NCI-H1417 (cell line): ENCODE measurements around the gene ZNF804B.

ENCODE experiments used
- DNase-seq, 3 experiments: peaks; one replicate each; lab custom pipeline; 2025; lab: John Stamatoyannopoulos, UW

The ZNF804B gene

GRCh38 chr7:89265631-89266030, 506.1 kb downstream of the ZNF804B start:
- DNase-seq, result no peak

GRCh38 chr7:89283302-89283701, 523.8 kb downstream of the ZNF804B start:
- DNase-seq, result peak in 2 of 3 experiments; percentile 57 to 87

DNA sequence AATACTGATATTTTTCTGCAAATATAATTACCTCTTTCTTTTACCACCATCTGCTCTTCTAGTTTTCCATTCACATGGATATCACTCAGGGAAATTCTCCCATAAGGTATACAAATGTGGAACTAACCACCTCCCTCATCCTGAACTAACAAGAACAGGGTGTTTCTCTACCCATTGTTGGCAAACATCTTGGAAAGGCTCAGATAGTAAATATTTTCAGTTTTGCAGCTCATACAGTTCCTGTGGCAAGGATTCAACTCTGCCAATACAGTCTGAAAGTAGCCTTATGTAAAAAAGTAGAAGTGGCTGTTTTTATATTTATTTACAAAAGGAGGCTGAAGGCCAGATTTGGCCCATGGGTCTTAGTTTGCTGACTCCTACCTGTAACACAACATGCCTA, 549.0 kb downstream of the ZNF804B start:
- no peak for DNase-seq

GRCh38 chr7:89311886-89312285, 552.4 kb downstream of the ZNF804B start:
- no peak for DNase-seq

DNA sequence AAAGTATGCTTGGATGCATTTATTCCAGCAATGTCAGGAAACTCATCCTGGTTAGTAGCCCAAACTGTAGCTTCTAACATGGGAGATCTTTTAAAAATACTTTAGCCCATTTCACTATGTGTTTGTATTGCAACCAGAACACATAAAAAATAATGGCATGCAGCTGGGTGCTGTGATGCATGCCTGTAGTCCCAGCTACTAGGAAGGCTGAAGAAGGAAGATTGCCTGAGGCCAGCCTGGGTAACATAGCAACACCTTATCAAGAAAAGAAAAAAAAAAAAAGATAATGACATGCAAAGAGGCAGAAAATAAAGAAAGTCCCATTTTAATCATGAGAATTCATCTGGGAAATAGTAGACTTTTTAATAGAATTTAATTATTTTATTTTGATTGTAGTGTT, 553.1 kb downstream of the ZNF804B start:
- peak in 1 of 3 experiments; percentile 57 for DNase-seq

GRCh38 chr7:89316584-89317251, 557.2 kb downstream of the ZNF804B start:
- no peak for DNase-seq

GRCh38 chr7:89332026-89332425, 572.5 kb downstream of the ZNF804B start:
- no peak for DNase-seq

- DNase-seq, result peak in 1 of 3 experiments; percentile 21
Measured at GRCh38 chr7:89334797-89335196, 575.3 kb downstream of the ZNF804B start.

GRCh38 chr7:89335490-89335889, 576.0 kb downstream of the ZNF804B start:
- DNase-seq, result no peak

GRCh38 chr7:89336121-89336520, 576.6 kb downstream of the ZNF804B start:
- DNase-seq, result peak in 2 of 3 experiments; percentile 24 to 72

DNA sequence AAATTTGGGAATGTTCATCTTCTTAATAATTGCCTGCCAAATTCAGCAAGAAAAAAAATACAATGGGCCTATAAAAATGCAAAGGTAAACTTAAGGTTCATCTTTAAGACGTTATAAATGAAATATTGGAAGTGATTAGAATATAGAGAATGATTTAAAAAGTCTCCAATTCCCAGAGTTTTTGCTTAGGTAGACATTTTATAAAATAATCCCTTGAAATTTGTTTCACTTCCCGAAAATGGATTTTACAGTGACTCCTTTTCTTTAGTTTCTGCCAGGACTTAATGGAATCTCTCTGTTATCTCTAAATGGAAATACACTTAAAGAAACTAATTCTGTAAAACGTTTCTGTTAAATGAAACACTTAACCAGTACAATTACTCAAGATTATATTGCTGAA, 580.2 kb downstream of the ZNF804B start:
- DNase-seq, result no peak

DNA sequence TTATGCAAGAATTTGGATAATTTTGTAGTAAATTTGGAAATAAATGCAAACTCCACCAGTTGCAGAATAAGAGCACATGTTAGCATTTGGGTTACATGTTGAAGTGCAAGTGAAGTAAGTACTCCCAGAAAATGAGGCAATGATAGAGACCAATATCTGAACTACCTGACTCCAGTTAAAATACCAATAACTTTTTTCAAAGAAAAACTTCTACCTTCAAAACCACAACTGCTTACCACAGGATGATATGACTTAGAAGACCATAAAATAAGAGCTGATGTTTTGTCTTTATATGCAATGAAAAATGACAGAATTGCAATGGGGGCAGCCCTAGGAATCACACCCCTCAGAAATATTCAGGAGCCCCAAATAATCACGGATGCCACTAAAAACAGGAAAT, 597.6 kb downstream of the ZNF804B start:
- DNase-seq, result no peak

DNA sequence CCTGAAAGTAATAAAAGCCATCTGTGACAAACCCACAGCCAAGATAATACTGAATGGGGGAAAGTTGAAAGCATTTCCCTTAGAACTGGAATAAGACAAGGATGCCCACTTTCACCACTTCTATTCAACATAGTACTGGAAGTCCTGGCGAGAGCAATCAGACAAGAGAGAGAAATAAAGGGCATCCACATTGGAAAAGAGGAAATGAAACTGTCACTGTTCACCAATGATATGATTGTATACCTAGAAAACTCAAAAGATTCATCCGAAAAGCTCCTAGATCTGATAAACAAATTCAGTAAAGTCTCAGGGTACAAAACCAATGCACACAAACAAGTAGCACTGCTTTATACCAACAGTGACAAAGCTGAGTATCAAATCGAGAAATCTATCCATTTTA, 617.7 kb downstream of the ZNF804B start:
- no peak for DNase-seq

DNA sequence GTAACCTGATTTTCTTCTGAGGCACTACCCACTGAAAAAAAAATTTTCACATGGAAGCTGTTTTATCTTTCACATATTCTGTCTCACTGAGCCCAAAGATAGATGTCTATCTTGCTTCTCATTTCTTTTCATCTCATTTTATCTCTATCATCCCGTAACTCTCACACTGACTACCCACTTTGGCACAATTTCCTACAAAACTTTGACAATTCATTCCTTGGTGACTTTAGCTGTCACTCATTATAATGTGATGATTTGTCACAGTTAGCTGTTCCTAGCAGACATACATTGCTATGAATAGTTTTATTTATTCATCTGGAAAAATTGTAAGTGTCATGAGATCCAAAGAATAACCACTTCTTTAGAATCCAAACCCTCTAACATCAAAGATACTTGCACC, 625.9 kb downstream of the ZNF804B start:
- DNase-seq, result no peak
